DND-41 (cell line): ENCODE measurements around the gene ABHD15.

ENCODE experiments used
- ATAC-seq: fragments of 200-7000 bp; cut with Tn5 transposase; 3 replicates; pipeline ENCODE4 v1.9.1; 2021; ENCODE audit warnings: low read depth; ENCODE audit not compliant: insufficient read depth
- DNase-seq: peaks from one replicate; pipeline ENCODE4 v3.0.0-alpha.2; 2020
- H2AFZ ChIP-seq: 2 replicates; pipeline ENCODE4 v1.6.0; 2012; ENCODE audit warnings: low read depth, low read length
- H3K27ac ChIP-seq: 2 replicates; pipeline ENCODE4 v1.5.1; 2012; ENCODE audit warnings: low read length, inconsistent platforms
- H3K27me3 ChIP-seq: fragments of 200-600 bp; sonication (generic); 2 replicates; pipeline ENCODE4 v1.6.0; 2012; ENCODE audit warnings: low read length, mild to moderate bottlenecking, inconsistent platforms; ENCODE audit not compliant: insufficient read depth, poor library complexity
- H3K36me3 ChIP-seq: 2 replicates; pipeline ENCODE4 v1.5.1; 2012; ENCODE audit warnings: low read length, inconsistent platforms; ENCODE audit not compliant: insufficient read depth
- H3K4me1 ChIP-seq: 2 replicates; pipeline ENCODE4 v1.5.1; 2012; ENCODE audit warnings: mild to moderate bottlenecking, low read length; ENCODE audit not compliant: insufficient read depth
- H3K4me2 ChIP-seq: 2 replicates; pipeline ENCODE4 v1.6.0; 2012; ENCODE audit warnings: mild to moderate bottlenecking, moderate library complexity, low read length, inconsistent platforms; ENCODE audit not compliant: insufficient read depth
- H3K4me3 ChIP-seq, 2 experiments: fragments of 200-600 bp in 1 of 2; shearing (Covaris generic) in 1 of 2; 2 replicates each; pipeline ENCODE4 v1.5.1; 2012 to 2016; ENCODE audit warnings: inconsistent platforms in 2 of 2, low read length in 2 of 2, mild to moderate bottlenecking in 2 of 2, low read depth in 1 of 2, moderate library complexity in 1 of 2
- H3K79me2 ChIP-seq: 2 replicates; pipeline ENCODE4 v1.6.0; 2012; ENCODE audit warnings: low read length, inconsistent platforms; ENCODE audit not compliant: insufficient read depth
- H3K9ac ChIP-seq: 2 replicates; pipeline ENCODE4 v1.6.0; 2012; ENCODE audit warnings: low read depth, mild to moderate bottlenecking, inconsistent platforms, low read length, moderate library complexity
- H3K9me3 ChIP-seq: 2 replicates; pipeline ENCODE4 v1.5.1; 2012; ENCODE audit warnings: low read length, moderate library complexity, mild to moderate bottlenecking, inconsistent platforms; ENCODE audit not compliant: insufficient read depth, severe bottlenecking
- H4K20me1 ChIP-seq: 2 replicates; pipeline ENCODE4 v1.6.0; 2012; ENCODE audit warnings: low read length; ENCODE audit not compliant: insufficient read depth
- CTCF ChIP-seq: IDR thresholded peaks from 2 replicates; pipeline ENCODE4 v1.5.1; 2012; ENCODE audit warnings: borderline replicate concordance, low read length, moderate library complexity, mild to moderate bottlenecking; ENCODE audit not compliant: poor library complexity, severe bottlenecking; ENCODE audit errors: extremely low read depth
- EZH2 ChIP-seq: IDR thresholded peaks from 3 replicates; pipeline ENCODE4 v1.6.1; 2012; ENCODE audit warnings: borderline replicate concordance, low read depth, mild to moderate bottlenecking, moderate library complexity, low read length, inconsistent platforms; ENCODE audit not compliant: severe bottlenecking

The ABHD15 gene

GRCh38 chr17:29579866-29580771, 13.3 kb upstream of the ABHD15 start:
- DNase-seq (peak; percentile 85), ATAC-seq (peak; percentile 97)
- Histone ChIP-seq H3K9ac (no peak overlapping the region), H4K20me1 (peaks cover 73% of the 10 kb centered on the region), H3K36me3 (peaks cover 87% of the 10 kb centered on the region), H3K27ac (no peak overlapping the region), H2AFZ (no peak overlapping the region), H3K4me1 (peaks cover under 1% of the 10 kb centered on the region), H3K9me3 (no peaks in the 10 kb centered on the region), H3K4me2 (no peak overlapping the region), H3K4me3 (no peak overlapping the region), H3K79me2 (peaks cover 32% of the 10 kb centered on the region), H3K27me3 (no peaks in the 10 kb centered on the region)
- peak; percentile 95 for TF ChIP-seq CTCF
- TF ChIP-seq EZH2 = no peak

- Histone ChIP-seq H3K27ac (no peak overlapping the region), H3K4me3 (no peak overlapping the region), H3K4me1 (no peaks in the 10 kb centered on the region), H3K79me2 (peaks cover 19% of the 10 kb centered on the region), H3K27me3 (no peaks in the 10 kb centered on the region), H2AFZ (no peak overlapping the region), H3K4me2 (no peak overlapping the region), H3K36me3 (peaks cover 96% of the 10 kb centered on the region), H4K20me1 (peaks cover 70% of the 10 kb centered on the region), H3K9me3 (no peaks in the 10 kb centered on the region), H3K9ac (no peak overlapping the region)
- ATAC-seq = no peak
- TF ChIP-seq CTCF = no peak
- TF ChIP-seq EZH2 = no peak
- DNase-seq = no peak
Measured at GRCh38 chr17:29578626-29579485, 12.0 kb upstream of the ABHD15 start.

GRCh38 chr17:29577385-29578211, 10.8 kb upstream of the ABHD15 start:
- Histone ChIP-seq H3K4me2 (no peak overlapping the region), H3K79me2 (0 out of 2 replicates have a peak, but pooled peaks cover 6% of the 10 kb centered on the region), H3K27me3 (no peaks in the 10 kb centered on the region), H3K9ac (no peak overlapping the region), H3K4me1 (no peaks in the 10 kb centered on the region), H2AFZ (no peak overlapping the region), H3K9me3 (no peaks in the 10 kb centered on the region), H3K27ac (no peak overlapping the region), H4K20me1 (peaks cover 62% of the 10 kb centered on the region), H3K4me3 (no peak overlapping the region), H3K36me3 (peaks cover 94% of the 10 kb centered on the region)
- TF ChIP-seq EZH2 (no peak), CTCF (no peak)
- DNase-seq (no peak), ATAC-seq (no peak)
